Activated CD4-positive, alpha-beta T cell treated with anti-CD3 and anti-CD28 coated beads, Interleukin-2, amount 50 U/mL, for 1 hour (primary cell): ENCODE measurements around the gene SCNN1B.
"Not testable (repeated sequence)": the region's sequence is repeated elsewhere in the genome, so short reads cannot be mapped to it uniquely, and the experiment has no call there.

Experiments used
- DNase-seq: peaks from one replicate; pipeline ENCODE4 v3.0.0-alpha.2; 2020

SCNN1B gene, protein sequence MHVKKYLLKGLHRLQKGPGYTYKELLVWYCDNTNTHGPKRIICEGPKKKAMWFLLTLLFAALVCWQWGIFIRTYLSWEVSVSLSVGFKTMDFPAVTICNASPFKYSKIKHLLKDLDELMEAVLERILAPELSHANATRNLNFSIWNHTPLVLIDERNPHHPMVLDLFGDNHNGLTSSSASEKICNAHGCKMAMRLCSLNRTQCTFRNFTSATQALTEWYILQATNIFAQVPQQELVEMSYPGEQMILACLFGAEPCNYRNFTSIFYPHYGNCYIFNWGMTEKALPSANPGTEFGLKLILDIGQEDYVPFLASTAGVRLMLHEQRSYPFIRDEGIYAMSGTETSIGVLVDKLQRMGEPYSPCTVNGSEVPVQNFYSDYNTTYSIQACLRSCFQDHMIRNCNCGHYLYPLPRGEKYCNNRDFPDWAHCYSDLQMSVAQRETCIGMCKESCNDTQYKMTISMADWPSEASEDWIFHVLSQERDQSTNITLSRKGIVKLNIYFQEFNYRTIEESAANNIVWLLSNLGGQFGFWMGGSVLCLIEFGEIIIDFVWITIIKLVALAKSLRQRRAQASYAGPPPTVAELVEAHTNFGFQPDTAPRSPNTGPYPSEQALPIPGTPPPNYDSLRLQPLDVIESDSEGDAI

GRCh38 chr16:23302045-23302956, at the start of gene SCNN1B:
Gene SCNN1B (plus strand): TSS chr16:23302302. CDS start chr16:23348600, 46,298 bp downstream.
- DNase-seq, result no peak

- DNase-seq, result no peak
Observed at GRCh38 chr16:23252310-23252709, 49.8 kb upstream of the SCNN1B start.

GRCh38 chr16:23253650-23254049, 48.5 kb upstream of the SCNN1B start:
- DNase-seq, result not testable (repeated sequence)

GRCh38 chr16:23254338-23254737, 47.8 kb upstream of the SCNN1B start:
- DNase-seq, result no peak

DNA sequence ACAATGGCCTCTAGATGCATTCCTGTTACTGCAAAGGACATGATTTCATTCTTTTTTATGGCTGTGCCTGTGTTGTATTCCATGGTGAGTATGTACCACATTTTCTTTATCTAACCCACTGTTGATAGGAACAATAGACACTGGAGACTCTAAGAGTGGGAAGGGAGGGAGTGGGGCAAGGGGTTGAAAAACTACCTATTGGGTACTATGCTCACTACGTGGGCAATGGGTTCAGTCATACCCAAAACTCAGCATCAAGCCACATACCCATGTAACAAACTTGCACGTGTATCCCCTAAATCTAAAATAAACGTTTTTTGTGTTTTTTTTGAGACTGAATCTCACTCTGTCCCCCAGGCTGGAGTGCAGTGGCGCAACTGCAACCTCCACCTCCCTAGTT, 47.1 kb upstream of the SCNN1B start:
- no peak for DNase-seq

DNA sequence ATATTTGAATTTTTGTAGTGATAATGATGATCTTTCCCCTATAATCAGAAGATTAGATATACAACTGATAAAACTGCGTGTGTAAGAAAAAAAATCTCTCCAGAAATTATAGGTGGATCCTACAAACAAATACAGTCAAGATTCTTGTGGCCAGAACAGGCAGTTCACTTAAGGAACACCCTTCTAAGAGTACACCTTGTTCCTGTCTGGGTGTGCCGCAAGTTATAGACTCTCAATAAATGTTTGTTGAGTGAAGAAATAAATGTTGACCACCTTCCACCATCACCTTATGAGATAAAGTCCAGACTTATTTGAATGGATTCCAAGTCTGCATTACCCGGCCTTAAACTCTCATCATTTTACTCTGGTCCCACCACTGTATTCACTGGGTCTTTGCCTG, 45.7 kb upstream of the SCNN1B start:
- no peak for DNase-seq

DNA sequence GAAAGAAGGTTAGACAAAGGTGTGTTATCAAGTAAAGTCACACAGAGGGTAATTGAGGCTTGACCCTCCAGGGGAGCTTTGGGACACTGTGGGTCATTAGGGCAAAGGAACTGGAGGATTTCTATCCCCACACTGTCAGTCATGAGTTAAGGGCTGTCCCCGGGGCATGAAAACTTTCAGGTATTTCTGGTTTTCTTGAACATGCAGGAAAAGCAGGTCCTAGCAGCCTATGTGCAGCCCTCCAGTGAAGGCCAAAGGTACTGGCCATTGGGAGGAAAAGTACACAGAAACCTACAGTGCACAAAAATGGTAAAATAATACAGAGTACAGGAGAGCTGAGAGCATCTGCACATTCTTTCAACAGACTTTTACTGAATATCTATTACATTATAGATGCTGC, 44.4 kb upstream of the SCNN1B start:
- no peak for DNase-seq

DNA sequence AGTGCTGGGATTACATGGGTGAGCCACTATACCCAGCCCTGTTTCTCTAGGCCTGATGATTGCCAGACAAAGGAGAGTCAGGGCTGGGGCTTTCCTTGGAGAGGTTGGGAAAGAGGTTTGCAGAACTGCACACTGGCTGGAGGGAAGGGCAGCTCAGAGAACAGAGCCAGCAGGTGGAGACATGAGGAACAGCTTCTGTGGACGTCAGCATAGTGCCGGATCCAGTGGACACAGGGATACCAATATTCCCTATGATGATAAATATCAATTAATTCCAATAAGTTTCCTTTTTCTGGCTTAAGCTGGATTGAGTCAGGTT, 43.2 kb upstream of the SCNN1B start:
- DNase-seq, result no peak

GRCh38 chr16:23267647-23268046, 34.5 kb upstream of the SCNN1B start:
- DNase-seq, result no peak

DNA sequence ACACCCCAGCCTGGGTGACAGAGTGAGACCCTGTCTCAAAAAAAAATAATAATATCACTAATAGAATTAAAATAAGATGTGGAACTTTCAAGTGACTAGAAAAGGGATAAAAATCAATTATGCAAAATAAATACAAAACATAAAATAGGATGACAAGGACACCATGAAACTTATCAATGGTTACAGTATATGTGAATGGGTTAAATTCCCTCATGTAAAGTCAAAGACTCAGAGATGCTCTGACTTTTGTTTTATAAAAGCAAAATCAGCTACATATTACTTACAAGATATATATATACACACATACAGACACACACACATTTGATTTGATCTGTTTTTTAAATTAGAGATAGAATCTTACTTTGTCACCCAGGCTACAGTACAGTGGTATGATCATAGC, 33.5 kb upstream of the SCNN1B start:
- no peak for DNase-seq

GRCh38 chr16:23269248-23269953, 32.7 kb upstream of the SCNN1B start:
- no peak for DNase-seq

- no peak for DNase-seq
Observed at GRCh38 chr16:23270654-23271053, 31.4 kb upstream of the SCNN1B start.

- DNase-seq, result no peak
Observed at GRCh38 chr16:23274968-23275367, 27.1 kb upstream of the SCNN1B start.

DNA sequence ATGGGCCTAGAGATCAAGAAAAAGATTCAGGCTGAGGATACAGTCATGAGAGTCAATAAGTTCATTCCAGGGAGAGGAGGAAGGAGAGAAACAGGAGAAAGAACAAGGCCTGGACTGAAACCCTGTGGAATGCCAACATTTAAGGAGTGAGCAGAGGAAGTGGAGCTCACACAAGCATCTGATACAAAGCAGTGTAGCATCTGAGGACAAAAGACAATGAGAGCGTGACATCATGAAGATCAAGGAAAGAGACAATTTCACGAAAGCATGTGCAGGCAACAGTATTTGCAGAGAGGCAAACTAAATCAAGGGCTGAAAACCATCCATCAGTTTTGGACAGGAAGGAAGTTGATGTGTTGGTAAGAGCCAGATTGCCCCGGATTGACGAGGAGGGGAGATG, 25.3 kb upstream of the SCNN1B start:
- DNase-seq, result no peak

DNA sequence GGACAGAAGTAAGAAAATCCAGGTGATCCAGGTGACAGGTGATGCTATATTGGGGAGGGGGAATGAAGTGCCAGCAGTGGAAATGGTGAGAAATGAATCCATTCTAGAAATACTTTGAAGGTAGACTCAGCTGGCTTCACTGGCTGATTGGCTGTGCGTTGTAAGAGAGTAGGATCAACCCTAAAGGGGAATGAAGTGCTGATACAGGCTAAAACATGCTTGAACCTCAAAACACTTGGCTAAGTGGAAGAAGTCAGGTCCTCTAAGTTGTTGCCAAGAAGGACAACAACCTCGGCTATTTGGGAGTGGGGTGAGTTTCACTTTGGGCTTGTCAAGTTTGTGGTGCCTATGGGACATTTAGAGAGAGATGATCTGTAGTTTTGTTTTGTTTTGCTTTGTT, 24.1 kb upstream of the SCNN1B start:
- no peak for DNase-seq

DNA sequence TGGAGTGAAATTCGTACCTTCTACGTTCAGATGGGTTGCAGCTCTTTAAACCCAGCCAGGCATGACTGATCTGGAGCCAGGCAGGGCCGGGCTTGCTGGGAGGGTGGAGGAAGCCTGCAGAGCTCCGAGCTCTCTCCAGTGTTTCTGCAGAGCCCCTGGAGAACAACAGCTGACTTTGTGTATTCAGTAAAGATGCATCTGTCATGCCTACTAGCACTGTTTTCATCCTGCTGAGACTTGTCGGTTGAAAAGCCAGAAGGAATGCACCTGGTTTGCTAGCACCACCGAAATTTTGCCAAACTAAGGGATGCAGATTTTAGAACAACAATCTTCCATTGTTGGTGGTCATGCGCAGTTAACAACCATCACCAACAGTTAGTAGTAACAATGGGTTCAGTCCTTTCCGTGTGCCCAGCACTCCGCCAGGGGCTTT, 22.4 kb upstream of the SCNN1B start:
- no peak for DNase-seq

GRCh38 chr16:23280483-23280967, 21.6 kb upstream of the SCNN1B start:
- no peak for DNase-seq

DNA sequence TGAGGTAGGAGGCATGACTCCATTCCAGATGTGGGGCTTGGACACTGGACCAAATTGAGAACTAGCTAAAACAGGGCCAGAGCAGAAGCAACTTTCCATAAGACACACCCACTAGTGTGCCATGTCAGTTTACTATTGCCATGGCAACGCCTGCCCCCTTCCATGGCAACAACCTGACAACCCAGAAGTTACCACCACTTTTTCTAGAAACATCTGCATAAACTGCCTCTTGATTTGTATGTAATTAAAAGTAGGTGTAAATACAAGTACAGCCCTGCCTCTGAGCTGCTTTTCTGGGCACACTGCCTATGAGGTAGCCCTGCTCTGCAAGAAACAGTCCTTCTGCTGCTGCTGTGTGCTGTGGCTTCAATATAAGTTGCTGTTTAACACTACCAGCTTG, 19.5 kb upstream of the SCNN1B start:
- DNase-seq, result no peak

GRCh38 chr16:23283571-23283970, 18.5 kb upstream of the SCNN1B start:
- no peak for DNase-seq

- no peak for DNase-seq
Observed at GRCh38 chr16:23284584-23284983, 17.5 kb upstream of the SCNN1B start.

DNA sequence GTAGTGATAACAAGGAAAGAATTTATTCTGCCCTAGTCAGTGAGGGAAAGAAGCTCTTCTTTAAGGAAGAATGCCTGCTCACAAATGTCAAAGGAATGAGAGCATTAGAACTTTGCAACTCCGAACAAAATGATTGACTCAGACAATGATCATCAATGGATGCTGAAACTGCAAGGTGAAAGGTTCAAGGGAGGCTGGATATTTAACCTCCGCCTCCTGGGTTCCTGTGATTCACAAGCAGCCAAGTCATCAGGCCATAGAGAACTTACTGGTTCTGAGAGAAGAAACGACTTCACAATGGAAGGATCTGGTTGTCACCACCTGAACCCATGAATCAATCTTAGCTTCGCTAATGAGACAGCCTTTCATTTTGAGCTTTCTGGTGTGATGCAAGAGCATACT, 16.0 kb upstream of the SCNN1B start:
- no peak for DNase-seq

DNA sequence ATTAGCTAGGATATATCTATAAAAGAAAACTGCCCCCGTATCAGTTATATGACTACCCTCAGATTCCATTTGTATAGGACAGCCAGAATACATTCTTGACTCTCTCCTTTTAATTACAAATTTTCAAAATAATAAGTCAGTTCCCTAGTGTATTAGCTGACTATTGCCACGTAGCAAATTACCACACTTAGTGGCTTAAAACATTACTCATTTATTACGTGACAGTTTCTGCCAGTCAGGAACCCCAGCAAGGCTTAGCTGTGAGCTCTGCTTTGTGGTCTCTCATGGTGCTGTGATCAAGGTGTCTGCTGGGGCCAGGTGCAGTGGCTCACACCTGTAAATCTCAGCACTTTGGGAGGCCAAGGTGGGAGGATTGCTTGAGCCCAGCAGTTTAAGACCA, 13.9 kb upstream of the SCNN1B start:
- no peak for DNase-seq
